Cardiac septum (tissue), 1 donor: ENCODE results near the gene LLGL2. TPM values are rescaled to one million over a fixed set of nuclear protein-coding genes. Genes with fewer than 3 reads are reported as not detected.
A peak's percentile ranks its signal among the peaks of the same experiment; 100 is the strongest.
"Not testable (repeated sequence)": the region's sequence is repeated elsewhere in the genome, so short reads cannot be mapped to it uniquely, and the experiment has no call there.

Source experiments
- DNase-seq: peaks from one replicate; pipeline ENCODE4 v3.0.0-alpha.2; 2020; ENCODE audit warnings: low spot score
- intact Hi-C: fragments of 100-400 bp; cut with DNase I; formaldehyde crosslinking; loops from one replicate; pipeline ENCODE4 v1.14.0; 2022
- total RNA-seq: library from RNA; stranded (reverse); fragmentation: NEBNext Ultra II Directional; extraction: Animal tissue kit (Norgen Biotek cat#: 25700); gene quantifications from one replicate; pipeline ENCODE4 v1.2.1, GENCODE V29; 2021
- donor health status: DM: no; HTN: no; CAD: no.

LLGL2 gene
- total RNA-seq, 1 donor from 2014 or later: 4.7 TPM

DNA sequence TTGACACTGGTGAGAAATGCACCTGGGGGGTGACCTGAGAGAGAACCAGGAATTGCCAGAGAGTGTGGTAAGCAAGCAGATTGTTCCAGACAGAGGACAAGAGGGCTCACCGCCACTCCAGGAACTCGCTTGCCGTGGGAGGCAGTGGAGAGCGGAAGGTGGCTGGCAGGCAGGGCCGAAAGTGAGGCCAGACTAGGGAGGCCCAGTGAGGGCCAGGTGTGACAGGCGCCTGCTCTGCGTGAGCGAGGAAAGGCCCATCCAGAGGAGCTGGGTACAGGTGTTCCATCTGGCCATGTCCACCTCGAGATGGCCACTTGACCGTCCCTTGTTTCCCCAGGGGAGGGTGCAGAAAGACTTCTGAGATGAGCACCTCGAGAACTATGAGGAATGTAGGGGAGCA is 50.2 kb downstream of the LLGL2 start:
- DNase-seq: no peak
- intact Hi-C loops: no loop called here

DNA sequence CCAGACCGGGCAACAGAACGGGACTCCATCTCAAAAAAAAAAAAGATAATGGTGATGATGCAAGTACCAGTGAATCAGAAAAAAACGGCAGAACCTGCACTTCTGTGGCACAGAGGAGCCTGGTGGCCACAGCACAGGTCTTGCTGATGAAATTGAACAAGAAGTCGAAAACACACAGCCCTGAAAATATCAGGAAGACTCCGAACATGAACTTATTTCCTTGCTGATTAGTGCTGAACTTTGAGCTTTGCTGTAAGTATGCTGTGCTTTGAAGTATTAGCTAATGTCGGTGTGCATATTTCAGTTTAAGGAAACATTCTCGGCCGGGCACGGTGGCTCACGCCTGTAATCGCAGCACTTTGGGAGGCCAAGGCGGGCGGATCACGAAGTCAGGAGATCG is 51.2 kb downstream of the LLGL2 start:
- intact Hi-C loops: no loop called here
- no peak for DNase-seq

DNA sequence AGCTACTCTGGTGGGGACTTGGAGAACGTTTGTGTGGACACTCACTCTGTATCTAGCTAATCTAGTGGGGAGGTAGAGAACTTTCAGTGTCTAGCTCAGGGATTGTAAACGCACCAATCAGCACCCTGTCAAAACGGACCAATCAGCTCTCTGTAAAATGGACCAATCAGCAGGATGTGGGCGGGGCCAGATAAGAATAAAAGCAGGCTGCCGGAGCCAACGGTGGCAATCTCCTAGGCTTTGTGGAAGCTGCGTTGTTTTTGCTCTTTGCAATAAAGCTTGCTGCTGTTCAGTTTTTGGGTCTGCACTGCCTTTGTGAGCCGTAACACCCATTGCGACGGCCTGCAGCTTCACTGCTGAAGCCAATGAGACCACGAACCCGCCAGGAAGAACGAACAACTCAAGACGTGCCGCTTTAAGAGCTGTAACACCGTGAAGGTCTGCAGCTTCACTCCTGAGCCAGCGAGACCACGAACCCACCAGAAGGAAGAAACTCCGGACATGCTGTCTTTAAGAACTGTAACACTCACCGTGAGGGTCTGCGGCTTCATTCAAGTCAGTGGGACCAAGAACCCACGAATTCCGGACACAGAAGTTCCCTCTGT is 55.7 kb downstream of the LLGL2 start:
- DNase-seq, intact Hi-C loops: not testable (repeated sequence)

DNA sequence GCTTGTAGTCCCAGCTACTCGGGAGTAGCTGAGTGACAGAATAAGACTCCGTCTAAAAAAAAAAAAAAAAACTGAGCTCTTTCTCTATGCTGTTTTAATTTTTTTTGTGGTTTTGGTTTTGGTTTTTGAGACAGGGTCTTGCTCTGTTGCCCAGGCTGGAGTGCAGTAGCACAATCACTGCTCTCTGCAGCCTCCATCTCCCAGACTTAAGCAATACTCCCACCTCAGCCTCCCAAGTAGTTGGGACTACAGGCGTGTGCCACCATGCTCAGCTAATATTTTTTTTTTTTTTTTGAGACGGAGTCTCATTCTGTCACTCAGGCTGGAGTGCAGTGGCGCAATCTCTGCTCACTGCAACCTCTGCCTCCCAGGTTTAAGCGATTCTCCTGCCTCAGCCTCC is 57.7 kb downstream of the LLGL2 start:
- intact Hi-C loops, DNase-seq: not testable (repeated sequence)

DNA sequence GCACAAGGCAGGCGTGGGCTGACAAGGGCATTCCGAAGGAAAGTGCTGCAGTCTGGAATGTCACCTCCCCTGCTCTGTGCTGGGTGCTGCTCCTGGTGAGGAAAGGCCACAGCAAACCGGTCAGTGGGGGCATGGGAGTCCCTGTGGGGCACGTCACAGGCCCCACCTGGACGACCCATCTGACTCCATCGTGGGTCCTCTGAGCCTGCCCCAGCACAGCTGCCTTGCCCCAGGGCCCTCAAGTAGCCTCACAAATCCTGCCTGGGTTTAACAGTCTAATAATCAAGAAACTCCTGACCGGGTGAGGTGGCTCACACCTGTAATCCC is 59.3 kb downstream of the LLGL2 start:
- DNase-seq: no peak
- intact Hi-C loops: loop anchor here (5.0 kb wide), 1 partner anchor 68 kb away; the partner anchor contains the start of genes CASKIN2 and TSEN54

DNA sequence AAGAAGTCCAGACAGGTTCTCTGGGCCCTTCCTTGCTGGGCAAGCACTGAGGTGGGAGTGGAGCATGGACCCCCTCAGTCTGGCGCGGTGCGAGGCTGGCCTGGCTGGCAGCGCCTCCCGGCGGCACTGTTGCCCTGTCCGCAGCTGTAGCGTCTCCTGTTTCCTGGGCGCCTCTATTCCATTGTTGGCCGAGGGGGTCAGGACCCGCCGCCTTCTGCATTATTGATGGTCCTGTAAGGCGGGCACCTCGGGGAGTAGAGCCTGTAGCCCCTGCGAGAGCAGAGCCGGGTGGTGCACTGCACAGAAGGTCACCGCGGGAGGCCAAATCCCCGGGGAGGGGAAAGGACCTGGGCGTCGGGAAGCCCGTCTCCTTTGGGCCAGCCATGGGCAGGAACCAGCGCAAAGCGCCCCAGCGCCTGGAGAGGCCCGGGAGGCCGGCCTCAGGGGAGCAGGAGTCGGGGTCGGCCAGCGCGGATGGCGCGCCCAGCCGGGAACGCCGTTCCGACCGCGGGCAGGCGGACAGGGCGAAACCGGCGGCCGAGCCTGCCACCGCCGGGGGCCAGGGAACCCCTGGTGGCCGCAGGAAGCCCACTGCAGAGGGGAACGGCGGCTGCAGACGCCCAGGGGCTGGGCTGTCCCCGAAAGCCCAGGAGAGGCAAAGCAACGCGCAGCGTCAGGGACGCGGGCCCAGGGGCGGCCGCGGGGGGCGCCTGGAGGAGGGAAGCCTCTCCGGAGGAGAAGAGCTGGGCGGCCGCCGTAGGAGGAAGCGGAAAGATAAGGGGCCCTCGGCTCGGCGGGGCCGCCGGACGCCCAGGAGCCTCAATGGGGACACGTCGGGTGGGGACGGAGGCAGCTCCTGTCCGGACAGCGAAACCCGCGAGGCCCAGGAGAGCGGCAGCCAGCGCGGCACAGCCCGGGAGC is 62.4 kb downstream of the LLGL2 start, which contains the start of gene MYO15B:
Gene MYO15B (plus strand): TSS at position 126 of the 921 bp plus-strand sequence. CDS start 258 bp downstream, at position 384.
- peak; percentile 87 for DNase-seq
- intact Hi-C loops: loop anchor here (1.0 to 5.0 kb wide), 2 partner anchors 71 to 162 kb away; partner anchors contain the start of genes CASKIN2 and TSEN54

DNA sequence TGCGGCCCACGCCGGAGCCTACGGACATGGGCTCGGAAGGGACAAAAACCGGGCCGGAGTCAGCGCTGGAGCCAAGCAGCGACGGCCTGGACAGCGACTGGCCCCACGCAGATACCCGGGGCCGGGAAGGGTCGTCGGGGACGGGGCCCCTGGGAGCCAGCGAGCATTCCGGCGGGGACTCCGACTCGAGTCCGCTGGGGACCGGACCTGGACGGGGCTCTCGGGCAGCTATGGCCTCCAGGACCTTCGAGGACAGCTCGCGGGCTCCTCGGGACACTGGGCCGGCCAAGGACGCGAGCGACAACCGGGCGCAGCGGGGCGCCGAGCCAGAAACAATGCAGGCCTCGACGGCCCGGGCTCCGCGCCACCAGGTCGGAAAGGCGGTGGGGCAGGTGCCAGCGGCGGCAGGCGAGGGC is 63.1 kb downstream of the LLGL2 start:
- intact Hi-C loops: loop anchor here (1.0 to 5.0 kb wide), 2 partner anchors 71 to 162 kb away; partner anchors contain the start of genes CASKIN2 and TSEN54
- DNase-seq: no peak

DNA sequence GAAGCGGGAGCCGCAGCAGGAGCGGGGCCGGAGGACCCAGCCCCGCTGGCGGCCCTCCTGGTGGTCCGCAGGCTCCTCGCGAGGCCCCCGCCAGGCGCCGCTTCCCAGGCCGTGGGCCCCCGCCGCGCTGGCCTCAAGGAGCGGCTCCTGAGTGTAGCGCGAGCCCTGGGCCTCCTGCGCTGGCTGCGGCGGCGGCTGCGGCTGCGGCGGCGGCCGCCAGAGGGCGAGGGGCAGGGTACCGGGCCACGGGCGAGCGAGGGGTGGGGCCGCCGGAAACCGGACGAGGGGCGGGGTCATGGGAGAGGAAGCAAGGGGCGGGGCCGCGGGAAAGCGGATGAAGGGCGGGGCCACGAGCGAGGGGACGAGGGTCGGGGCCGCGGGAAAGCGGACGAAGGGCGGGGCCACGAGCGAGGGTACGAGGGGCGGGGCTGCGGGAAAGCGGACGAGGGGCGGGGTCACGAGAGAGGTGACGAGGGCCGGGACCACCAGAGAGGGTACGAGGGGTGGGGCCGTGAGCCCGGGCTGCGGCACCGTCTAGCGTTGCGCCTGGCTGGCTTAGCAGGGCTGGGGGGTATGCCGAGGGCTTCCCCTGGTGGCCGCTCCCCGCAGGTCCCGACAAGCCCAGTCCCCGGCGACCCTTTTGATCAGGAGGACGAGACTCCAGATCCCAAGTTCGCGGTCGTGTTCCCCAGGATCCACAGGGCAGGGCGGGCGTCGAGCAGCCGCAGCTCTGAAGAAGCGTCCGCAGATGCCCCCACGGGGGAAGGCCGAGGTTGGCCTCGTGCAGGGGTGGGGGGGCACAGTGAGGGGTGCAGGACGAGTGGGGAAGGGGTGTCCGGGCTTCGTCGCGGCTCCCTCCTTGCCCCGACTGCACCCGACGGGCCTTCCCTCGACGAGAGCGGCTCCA is 63.8 kb downstream of the LLGL2 start:
- intact Hi-C loops: loop anchor here (5.0 kb wide), 1 partner anchor 72 kb away; the partner anchor contains the start of genes CASKIN2 and TSEN54

DNA sequence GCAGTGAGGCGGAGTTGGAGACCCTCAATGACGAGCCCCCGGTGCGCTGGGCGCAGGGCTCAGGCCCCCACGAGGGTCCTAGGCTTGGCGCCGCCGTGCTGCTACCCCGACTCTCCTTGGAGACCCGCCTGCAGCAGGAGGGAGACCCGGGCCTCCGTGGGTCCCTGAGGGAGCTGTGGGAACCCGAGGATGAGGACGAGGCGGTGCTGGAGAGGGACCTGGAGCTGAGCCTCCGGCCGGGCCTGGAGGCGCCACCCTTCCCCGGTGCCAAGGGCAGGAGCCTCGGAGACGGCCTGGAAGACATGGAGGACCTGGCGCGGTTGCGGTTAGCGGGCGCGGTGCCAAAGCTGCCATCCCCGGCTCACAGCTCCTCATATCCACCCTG is 64.4 kb downstream of the LLGL2 start:
- DNase-seq: no peak
- intact Hi-C loops: loop anchor here (5.0 kb wide), 1 partner anchor 73 kb away; the partner anchor contains the start of genes CASKIN2 and TSEN54

More for the DNA sequence above, 63.8 kb downstream of the LLGL2 start:
- DNase-seq: peak; percentile 99

DNA sequence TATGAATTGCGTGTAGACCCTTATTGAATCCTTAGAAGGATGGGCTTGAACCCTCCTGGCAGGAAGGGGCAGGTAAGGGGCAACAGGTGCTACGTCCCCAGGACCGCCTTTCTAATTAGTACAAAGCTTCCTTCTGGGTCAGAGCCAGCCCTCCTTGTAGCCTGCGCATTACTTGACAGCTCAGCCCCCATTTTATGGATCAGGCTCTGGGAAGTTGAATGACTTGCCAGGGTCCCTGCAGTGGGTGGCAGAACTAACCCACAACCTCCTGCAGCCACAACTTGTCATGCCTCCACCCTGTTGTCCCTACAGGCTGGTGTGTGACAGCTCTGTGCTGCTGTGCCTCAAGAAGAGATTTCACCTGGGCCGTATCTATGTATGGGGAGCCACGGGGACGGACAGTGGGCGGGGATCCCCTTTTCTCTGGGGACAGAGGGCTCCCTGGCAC is 64.8 kb downstream of the LLGL2 start:
- intact Hi-C loops: no loop called here

DNA sequence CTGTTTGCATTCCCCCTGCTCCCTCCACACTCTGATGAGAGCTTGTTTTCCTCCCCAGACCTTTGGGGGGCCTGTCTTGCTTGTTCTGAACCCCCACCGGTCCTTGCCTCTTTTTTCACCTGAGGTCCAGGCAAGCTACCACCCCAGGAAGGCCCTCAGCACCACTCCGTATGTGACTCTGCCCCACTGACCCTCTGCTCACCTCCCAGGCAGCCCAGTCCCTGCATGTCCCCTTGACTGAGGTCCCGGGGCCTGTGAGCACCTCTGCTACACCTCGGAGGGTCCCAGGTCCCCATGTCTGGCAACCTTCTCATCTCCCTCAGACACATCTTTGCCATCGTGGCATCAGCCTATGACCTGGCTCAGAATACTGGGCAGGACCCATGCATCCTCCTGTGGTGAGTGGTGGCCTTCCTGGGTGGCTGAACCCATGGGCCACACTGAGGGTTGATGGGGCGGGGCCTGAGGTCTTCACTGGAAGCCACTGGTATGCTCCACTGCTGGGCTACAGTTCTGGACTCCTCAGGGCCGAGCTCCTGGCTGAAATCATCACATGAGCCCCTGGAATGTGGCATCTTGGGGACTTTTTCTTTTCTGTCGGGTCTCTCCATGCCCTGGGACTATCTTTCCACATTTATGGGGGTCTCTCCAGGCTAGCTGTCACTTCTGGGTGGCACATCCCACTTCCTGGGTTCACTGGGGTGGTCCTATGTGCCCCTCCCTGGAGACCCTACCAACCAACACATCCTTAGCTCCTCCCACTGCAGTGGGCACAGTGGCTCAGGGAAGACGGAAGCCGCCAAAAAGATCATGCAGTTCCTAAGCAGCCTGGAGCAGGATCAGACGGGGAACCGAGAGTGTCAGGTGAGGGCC is 65.6 kb downstream of the LLGL2 start:
- no peak for DNase-seq

More for the DNA sequence above, 64.8 kb downstream of the LLGL2 start:
- DNase-seq: no peak

DNA sequence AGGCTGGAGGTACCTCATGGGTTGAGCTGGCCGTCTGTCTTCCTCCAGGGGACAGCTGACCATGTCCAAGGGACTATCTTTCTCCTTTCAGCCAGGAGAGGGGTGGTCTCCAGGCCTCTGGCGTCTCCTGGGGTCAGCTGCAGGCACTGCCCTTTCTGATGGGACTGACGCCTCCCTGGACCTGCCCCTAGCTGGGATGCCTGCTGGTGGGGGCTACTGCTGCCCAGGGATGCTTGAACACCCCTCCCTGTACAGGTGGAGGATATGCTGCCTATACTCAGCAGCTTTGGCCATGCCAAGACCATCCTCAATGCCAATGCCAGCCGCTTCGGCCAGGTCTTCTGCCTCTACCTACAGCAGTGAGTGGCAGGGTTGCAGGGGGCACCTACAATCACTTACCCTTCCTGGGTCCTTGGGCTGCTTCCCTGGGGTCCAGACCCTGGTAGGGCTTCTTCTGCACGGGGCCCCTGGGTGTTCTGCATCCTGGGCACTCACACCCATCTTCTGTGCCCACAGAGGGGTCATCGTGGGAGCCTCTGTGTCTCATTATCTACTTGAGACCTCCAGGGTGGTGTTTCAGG is 66.3 kb downstream of the LLGL2 start:
- DNase-seq: no peak
- intact Hi-C loops: no loop called here

More for the DNA sequence above, 65.6 kb downstream of the LLGL2 start:
- intact Hi-C loops: no loop called here

DNA sequence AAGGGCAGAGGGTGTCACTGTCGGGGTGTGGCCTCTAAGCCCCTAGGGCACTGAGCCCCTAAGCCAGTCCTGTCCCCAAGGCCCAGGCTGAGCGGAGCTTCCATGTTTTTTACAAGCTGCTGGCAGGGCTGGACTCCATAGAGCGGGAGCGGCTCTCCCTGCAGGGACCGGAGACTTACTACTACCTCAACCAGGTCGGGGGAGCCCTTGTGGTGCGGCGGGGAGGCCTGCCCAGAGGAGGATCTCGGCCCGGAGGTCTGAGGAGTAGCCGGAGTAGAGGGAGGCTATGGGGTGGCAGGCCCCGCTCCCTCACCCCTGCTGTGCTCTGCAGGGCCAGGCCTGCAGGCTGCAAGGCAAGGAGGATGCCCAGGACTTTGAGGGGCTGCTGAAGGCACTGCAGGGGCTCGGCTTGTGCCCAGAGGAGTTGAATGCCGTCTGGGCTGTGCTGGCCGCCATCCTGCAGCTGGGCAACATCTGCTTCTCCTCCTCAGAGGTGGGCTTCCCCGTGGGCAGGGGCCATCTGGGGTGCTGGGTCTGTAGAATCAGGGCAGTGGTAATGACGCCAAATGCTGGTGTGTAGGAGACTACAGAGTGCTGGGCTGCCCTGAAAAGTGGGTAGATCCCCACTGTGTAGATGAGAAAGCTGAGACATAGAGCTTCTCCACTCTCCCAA is 67.0 kb downstream of the LLGL2 start:
- intact Hi-C loops: no loop called here
- no peak for DNase-seq

DNA sequence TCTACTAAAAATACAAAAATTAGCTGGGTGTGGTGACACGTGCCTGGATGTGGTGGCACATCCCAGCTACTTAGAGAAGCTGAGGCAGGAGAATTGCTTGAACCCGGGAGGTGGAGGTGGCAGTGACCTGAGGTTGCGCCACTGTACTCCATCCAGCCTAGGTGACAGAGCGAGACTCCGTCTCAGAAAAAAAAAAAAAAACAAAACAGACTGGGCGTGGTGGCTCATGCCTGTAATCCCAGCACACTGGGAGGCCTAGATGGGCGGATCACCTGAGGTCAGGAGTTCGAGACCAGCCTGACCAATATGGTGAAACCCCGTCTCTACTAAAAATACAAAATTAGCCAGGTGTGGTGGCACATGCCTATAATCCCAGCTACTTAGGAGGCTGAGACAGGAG is 67.9 kb downstream of the LLGL2 start:
- DNase-seq, intact Hi-C loops: not testable (repeated sequence)

DNA sequence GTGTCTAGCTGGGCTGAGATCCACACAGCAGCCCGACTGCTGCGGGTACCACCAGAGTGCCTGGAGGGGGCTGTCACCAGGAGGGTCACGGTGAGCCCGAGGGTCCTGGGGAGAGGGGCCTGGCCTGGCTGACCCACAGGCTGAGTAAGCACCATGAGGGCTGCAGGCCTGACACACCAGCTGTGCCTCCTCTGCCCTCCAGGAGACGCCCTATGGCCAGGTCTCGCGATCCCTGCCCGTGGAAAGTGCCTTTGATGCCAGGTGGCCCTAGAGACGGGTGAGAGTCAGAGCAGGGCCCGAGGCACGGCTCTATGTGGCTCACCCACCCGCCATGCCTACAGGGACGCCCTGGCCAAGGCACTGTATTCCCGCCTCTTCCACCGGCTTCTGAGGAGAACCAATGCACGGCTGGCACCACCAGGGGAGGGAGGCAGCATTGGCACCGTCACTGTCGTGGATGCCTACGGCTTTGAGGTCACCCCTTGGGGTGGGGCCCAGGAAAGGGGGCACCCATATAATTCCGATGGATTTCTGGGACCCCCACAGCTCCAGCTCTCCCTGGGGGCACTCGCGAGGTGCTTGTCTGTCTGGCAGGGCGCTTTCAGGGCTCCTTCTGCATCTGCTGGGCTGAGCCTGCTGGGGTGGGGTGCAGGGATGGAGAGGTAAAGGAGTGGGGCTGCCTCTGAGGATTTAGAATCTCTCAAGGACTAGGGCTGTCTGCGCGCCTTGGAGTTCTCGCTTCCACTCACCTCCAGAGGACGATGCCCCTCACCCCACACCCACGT is 69.2 kb downstream of the LLGL2 start:
- intact Hi-C loops: no loop called here

DNA sequence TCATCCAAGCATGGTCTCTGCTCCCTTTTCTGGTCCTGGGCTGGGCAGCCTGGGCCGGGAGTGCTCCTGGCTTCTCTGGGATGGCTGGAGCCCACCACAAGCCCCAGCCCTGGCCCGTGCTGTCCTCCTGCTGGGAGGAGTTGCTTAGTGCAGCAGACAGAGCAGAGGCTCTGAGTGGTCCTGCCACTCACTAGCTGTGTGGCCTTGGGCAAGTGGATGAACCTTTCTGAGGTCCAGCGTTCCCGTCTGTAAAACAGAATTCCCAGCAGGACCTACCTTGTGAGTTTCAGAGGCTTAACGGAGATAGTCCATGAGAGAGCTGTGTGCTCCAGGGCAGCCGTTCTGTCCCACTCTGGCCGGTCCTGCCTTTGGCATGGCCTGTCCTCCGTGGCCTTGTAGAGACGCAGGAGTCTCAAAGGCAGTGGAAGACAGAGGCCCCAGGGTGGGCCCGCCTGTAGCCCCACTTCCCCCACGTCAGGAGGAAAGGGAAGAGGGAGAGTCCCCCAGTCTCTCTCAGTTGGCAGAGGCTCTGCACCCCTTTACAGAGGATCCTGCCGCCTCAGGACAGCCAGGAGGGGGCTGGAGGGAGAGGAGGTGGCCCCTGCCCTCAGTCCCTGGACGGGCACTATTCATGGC is 69.9 kb downstream of the LLGL2 start:
- intact Hi-C loops: no loop called here
- DNase-seq: no peak

More for the DNA sequence above, 69.2 kb downstream of the LLGL2 start:
- no peak for DNase-seq
